HepG2 (cell line): ENCODE measurements around the gene CRYM. TPM values are rescaled to one million over a fixed set of nuclear protein-coding genes. Genes with fewer than 3 reads are reported as not detected.

Experiments
- ARID5B ChIP-seq: IDR thresholded peaks from 2 replicates; pipeline ENCODE4 v1.4.0; 2020; ENCODE audit warnings: mild to moderate bottlenecking, missing genetic modification reagents
- MAZ ChIP-seq, 2 experiments: sonication (generic) in 1 of 2; formaldehyde crosslinking in 1 of 2; IDR thresholded peaks; 2 replicates each; pipeline versions ENCODE4 v1.5.0 to v1.6.1; 2012 to 2020; ENCODE audit warnings: low read depth in 2 of 2, mild to moderate bottlenecking in 2 of 2, borderline replicate concordance in 1 of 2, improper control_type of control experiment in 1 of 2, low read length in 1 of 2, missing genetic modification reagents in 1 of 2, moderate library complexity in 1 of 2
- MXD4 ChIP-seq: IDR thresholded peaks from 2 replicates; pipeline ENCODE4 v1.6.1; 2016; ENCODE audit warnings: mild to moderate bottlenecking, missing biosample characterization, missing genetic modification reagents
- NFKBIZ ChIP-seq: IDR thresholded peaks from 2 replicates; pipeline ENCODE4 v1.6.1; 2018; ENCODE audit warnings: missing genetic modification reagents, missing compliant biosample characterization
- PAXIP1 ChIP-seq: sonication (generic); formaldehyde crosslinking; conservative IDR thresholded peaks from 2 replicates; pipeline ENCODE4 v1.4.0; 2020; ENCODE audit warnings: mild to moderate bottlenecking, missing genetic modification reagents, moderate library complexity
- RORA ChIP-seq: sonication (generic); formaldehyde crosslinking; IDR thresholded peaks from 2 replicates; pipeline ENCODE4 v1.5.0; 2020; ENCODE audit warnings: mild to moderate bottlenecking, missing genetic modification reagents, moderate library complexity
- TFE3 ChIP-seq: IDR thresholded peaks from 2 replicates; pipeline ENCODE4 v1.6.1; 2016
- TOE1 ChIP-seq: sonication (generic); formaldehyde crosslinking; IDR thresholded peaks from 2 replicates; pipeline ENCODE4 v1.4.0; 2020; ENCODE audit warnings: mild to moderate bottlenecking, missing genetic modification reagents
- ZBTB42 ChIP-seq: sonication (generic); formaldehyde crosslinking; IDR thresholded peaks from 2 replicates; pipeline ENCODE4 v1.5.0; 2020; ENCODE audit warnings: mild to moderate bottlenecking, missing genetic modification reagents
- ZBTB7B ChIP-seq: sonication (generic); formaldehyde crosslinking; IDR thresholded peaks from 2 replicates; pipeline ENCODE4 v1.4.0; 2020; ENCODE audit warnings: missing genetic modification reagents
- ZNF282 ChIP-seq: fragments of 450-650 bp; IDR thresholded peaks from 2 replicates; pipeline ENCODE4 v1.6.1; 2018; ENCODE audit not compliant: partially characterized antibody
- ZNF326 ChIP-seq: sonication (generic); formaldehyde crosslinking; IDR thresholded peaks from 2 replicates; pipeline ENCODE4 v1.4.0; 2020; ENCODE audit warnings: missing genetic modification reagents, borderline replicate concordance
- ZNF350 ChIP-seq: sonication (generic); formaldehyde crosslinking; IDR thresholded peaks from 2 replicates; pipeline ENCODE4 v1.4.0; 2020; ENCODE audit warnings: mild to moderate bottlenecking, low read depth, missing genetic modification reagents, borderline replicate concordance
- ZXDC ChIP-seq: sonication (generic); formaldehyde crosslinking; IDR thresholded peaks from 2 replicates; pipeline ENCODE4 v1.5.0; 2020; ENCODE audit warnings: mild to moderate bottlenecking, missing genetic modification reagents
- polyA plus RNA-seq, 8 experiments: library from polyadenylated mRNA; depleted of rRNA in 3 of 8; stranded (reverse) in 7 of 8; unstranded in 1 of 8; fragments of >200 nt; fragmentation: Illumina TruSeq in 4 of 8; extraction: Trizol in 4 of 8; gene quantifications; 2 replicates each; pipeline versions ENCODE4 v1.2.1 to v1.2.3, GENCODE V29; 2011 to 2016; ENCODE audit warnings: low read depth in 4 of 8, missing spikeins in 1 of 8, mixed read lengths in 1 of 8; ENCODE audit not compliant: insufficient read depth in 1 of 8
- total RNA-seq, 5 experiments: library from RNA; depleted of rRNA; stranded (reverse); fragments of >200 nt; fragmentation: Illumina TruSeq; extraction: Trizol; gene quantifications; 2 replicates each; pipeline ENCODE4 v1.2.3, GENCODE V29; 2016; ENCODE audit warnings: low read depth in 1 of 5

CRYM gene
- total and polyA plus RNA-seq, 2 of the 13 experiments (the other 11 are each of a cell fraction or from before 2014, with no cell fraction given): 1.9 to 2.2 TPM

GRCh38 chr16:21283521-21284289 is 5.6 kb upstream of the CRYM start (continued):
- no peak for TF ChIP-seq ZXDC (CRISPR knock-in tag)
- no peak for TF ChIP-seq ZBTB42 (CRISPR knock-in tag)
- no peak for TF ChIP-seq TOE1 (CRISPR knock-in tag)
- no peak for TF ChIP-seq RORA (CRISPR knock-in tag)
- TF ChIP-seq ZNF282: no peak
- TF ChIP-seq ZBTB7B: peak; percentile 90
- no peak for TF ChIP-seq MAZ (IDR thresholded peaks at IDR 0.05; ENCODE audit: borderline replicate concordance, low read depth, low read length)
- TF ChIP-seq MAZ (CRISPR knock-in tag; IDR thresholded peaks at IDR 0.05; ENCODE audit: low read depth): peak; percentile 76; the same call in 1 of the 2 replicates
- TF ChIP-seq ZNF326 (CRISPR knock-in tag): no peak
- peak; percentile 62; the same call in 1 of the 2 replicates for TF ChIP-seq ARID5B
- peak; percentile 63 for TF ChIP-seq ZNF350 (CRISPR knock-in tag)
- 0 out of 2 replicates have a peak, but pooled peaks have one; percentile 33 for TF ChIP-seq TFE3 (CRISPR knock-in tag)
- peak; percentile 40; the same call in 1 of the 2 replicates for TF ChIP-seq NFKBIZ (CRISPR knock-in tag)
- peak; percentile 69; the same call in 1 of the 2 replicates for TF ChIP-seq MXD4 (CRISPR knock-in tag)
- TF ChIP-seq PAXIP1 (CRISPR knock-in tag): no peak; the same call in 1 of the 2 replicates
